DOHH2 (cell line): ENCODE results near the gene ZDHHC19.
"Not testable (repeated sequence)": the region's sequence is repeated elsewhere in the genome, so short reads cannot be mapped to it uniquely, and the experiment has no call there.

Experiments used
- H3F3A ChIP-seq: fragments of 200-600 bp; sonication (generic), shearing (Covaris generic); 2 replicates; pipeline ENCODE4 v1.6.0; 2016; ENCODE audit warnings: antibody characterized with exemption, mild to moderate bottlenecking; ENCODE audit not compliant: control insufficient read depth, insufficient read depth
- H3K27ac ChIP-seq: fragments of 200-600 bp; sonication (generic); 2 replicates; pipeline ENCODE4 v1.5.1; 2014; ENCODE audit warnings: low read depth, mild to moderate bottlenecking, low read length, moderate library complexity
- H3K27me3 ChIP-seq: fragments of 200-600 bp; sonication (generic); 2 replicates; pipeline ENCODE4 v1.6.1; 2014; ENCODE audit warnings: mild to moderate bottlenecking, low read length, mixed read lengths; ENCODE audit not compliant: control insufficient read depth
- H3K36me3 ChIP-seq: fragments of 200-600 bp; sonication (generic); 2 replicates; pipeline ENCODE4 v1.6.1; 2014; ENCODE audit warnings: mild to moderate bottlenecking, low read length, moderate library complexity, mixed read lengths; ENCODE audit not compliant: control insufficient read depth
- H3K4me1 ChIP-seq: fragments of 200-600 bp; sonication (generic); 2 replicates; pipeline ENCODE4 v1.6.1; 2014; ENCODE audit warnings: mild to moderate bottlenecking, low read length, mixed read lengths; ENCODE audit not compliant: control insufficient read depth
- H3K4me2 ChIP-seq: fragments of 200-600 bp; sonication (generic); 2 replicates; pipeline ENCODE4 v1.6.0; 2014; ENCODE audit warnings: mild to moderate bottlenecking, low read length, moderate library complexity
- H3K4me3 ChIP-seq: fragments of 200-600 bp; sonication (generic); 2 replicates; pipeline ENCODE4 v1.5.1; 2014; ENCODE audit warnings: mild to moderate bottlenecking, low read length, mixed read lengths
- H3K79me2 ChIP-seq: fragments of 200-600 bp; sonication (generic); 2 replicates; pipeline ENCODE4 v1.6.1; 2014; ENCODE audit warnings: mild to moderate bottlenecking, low read length, mixed read lengths; ENCODE audit not compliant: control insufficient read depth
- H3K9me2 ChIP-seq: fragments of 200-600 bp; sonication (generic); replicated peaks from 2 replicates; pipeline ENCODE4 v1.6.1; 2014; ENCODE audit warnings: mild to moderate bottlenecking, low read length, mixed read lengths; ENCODE audit not compliant: control insufficient read depth
- H3K9me3 ChIP-seq: fragments of 200-600 bp; sonication (generic); 2 replicates; pipeline ENCODE4 v1.6.1; 2014; ENCODE audit warnings: antibody characterized with exemption, low read length, mixed read lengths; ENCODE audit not compliant: control insufficient read depth, insufficient read depth
- H4K20me1 ChIP-seq: fragments of 200-600 bp; sonication (generic); 2 replicates; pipeline ENCODE4 v1.6.0; 2014; ENCODE audit warnings: low read depth, mild to moderate bottlenecking, antibody characterized with exemption, low read length, moderate library complexity; ENCODE audit not compliant: control insufficient read depth, insufficient read depth
- CTCF ChIP-seq: fragments of 200-600 bp; sonication (generic); IDR thresholded peaks from one replicate; pipeline ENCODE4 v1.5.1; 2014; ENCODE audit warnings: antibody characterized with exemption, mild to moderate bottlenecking, low read depth, low read length; ENCODE audit not compliant: poor library complexity, severe bottlenecking
- EZH2phosphoT487 ChIP-seq: fragments of 200-600 bp; sonication (generic); IDR thresholded peaks from 2 replicates; pipeline ENCODE4 v1.6.1; 2017; ENCODE audit warnings: borderline replicate concordance, mild to moderate bottlenecking, antibody characterized with exemption, low read length, moderate library complexity, mixed read lengths

The ZDHHC19 gene

DNA sequence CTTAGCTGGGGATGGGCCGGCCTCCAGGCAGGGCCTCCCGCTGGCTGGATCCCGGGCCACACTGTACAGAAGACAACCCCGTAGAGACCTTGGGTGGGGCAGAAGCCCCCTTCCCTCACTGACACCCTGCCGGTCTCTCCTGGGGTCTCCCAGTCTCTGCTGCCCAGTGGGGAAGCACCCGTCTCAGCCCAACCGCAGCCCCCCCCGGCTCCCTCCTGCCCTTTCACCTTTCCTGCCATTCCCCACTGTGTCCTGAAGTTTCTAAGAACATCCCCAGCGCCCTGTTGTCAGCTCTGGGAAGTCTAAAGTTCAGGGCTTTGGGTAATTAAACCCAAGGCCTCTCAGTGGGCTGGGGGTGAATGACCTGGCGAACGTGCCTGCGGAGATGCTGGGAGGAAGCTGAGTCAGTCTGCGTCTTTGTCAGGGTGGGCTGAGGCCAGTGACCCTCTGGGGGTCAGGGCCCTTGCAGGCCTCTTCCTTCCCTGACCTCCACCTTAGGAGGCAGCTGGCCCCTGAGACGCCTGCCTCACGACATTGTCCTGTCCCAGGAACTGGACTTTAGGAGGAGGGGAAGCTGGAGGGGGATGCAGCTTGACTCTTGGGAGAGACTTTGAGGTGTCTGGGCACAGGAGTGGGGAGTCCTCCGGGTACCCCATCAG, 3.7 kb upstream of the ZDHHC19 start:
- no peaks in the 10 kb centered on the region for H3K9me2 ChIP-seq
- no peaks in the 10 kb centered on the region for H3K79me2 ChIP-seq
- TF ChIP-seq EZH2phosphoT487: no peak
- TF ChIP-seq CTCF: no peak
- peaks cover 8% of the 10 kb centered on the region for H3K4me1 ChIP-seq
- H3K27me3 ChIP-seq: peaks cover 3% of the 10 kb centered on the region; the same call in 1 of the 2 replicates
- no peaks in the 10 kb centered on the region for H3K36me3 ChIP-seq
- no peaks in the 10 kb centered on the region for H3K9me3 ChIP-seq
- H3K27ac ChIP-seq: no peak overlapping the region
- H3K4me3 ChIP-seq: no peak overlapping the region
- H4K20me1 ChIP-seq: no peaks in the 10 kb centered on the region
- no peaks in the 10 kb centered on the region for H3F3A ChIP-seq
- H3K4me2 ChIP-seq: no peak overlapping the region

GRCh38 chr3:196209944-196210672, 1.1 kb downstream of the ZDHHC19 start:
- H3K4me3 ChIP-seq, H3K36me3 ChIP-seq, H4K20me1 ChIP-seq, H3K79me2 ChIP-seq, H3K4me1 ChIP-seq, H3K4me2 ChIP-seq, H3K27me3 ChIP-seq, H3F3A ChIP-seq, H3K9me3 ChIP-seq, H3K9me2 ChIP-seq, H3K27ac ChIP-seq: not testable (repeated sequence)

DNA sequence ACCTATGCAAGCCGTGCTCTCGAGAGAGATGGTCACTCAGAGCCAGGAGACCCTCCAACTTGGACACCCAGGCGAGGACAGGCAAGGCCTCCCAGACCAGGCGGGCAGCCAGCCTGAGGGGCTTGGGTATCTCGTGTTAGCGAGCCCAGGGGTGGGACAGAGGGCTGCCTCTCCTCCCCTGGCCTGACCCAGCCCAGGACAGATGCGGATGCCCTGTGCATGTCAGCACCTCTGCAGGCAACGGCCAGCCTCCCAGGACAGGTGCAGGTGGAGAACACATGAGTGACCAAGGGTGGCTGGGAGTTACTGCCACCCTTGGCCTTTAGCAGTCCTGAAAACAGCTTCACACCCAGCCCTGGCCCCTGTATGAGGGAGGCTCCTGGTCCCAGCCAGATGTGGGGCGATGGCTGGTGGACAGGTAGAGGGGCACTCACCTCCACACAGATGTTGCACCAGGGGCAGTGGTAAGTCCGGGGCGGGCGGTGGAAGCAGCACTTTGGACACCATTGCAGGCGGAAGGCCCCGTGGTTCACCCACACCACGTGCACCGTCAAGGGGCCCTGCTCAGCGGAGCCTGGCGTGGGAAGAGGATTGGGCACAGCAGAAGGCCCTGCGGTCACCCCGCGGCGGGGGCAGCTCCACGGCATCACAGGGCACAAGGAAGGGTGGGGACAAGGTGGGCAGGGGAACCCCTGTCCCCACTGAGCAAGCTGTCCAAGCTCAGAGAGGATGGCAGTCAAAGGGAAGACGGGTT, 2.1 kb downstream of the ZDHHC19 start:
- Histone ChIP-seq H3F3A (peaks cover 4% of the 10 kb centered on the region), H3K4me1 (peaks cover 8% of the 10 kb centered on the region), H3K79me2 (no peaks in the 10 kb centered on the region), H3K27me3 (peaks cover 5% of the 10 kb centered on the region; the same call in 1 of the 2 replicates), H3K9me2 (no peaks in the 10 kb centered on the region), H3K9me3 (no peaks in the 10 kb centered on the region), H3K27ac (no peak overlapping the region), H3K4me2 (no peak overlapping the region), H3K4me3 (no peak overlapping the region), H4K20me1 (no peaks in the 10 kb centered on the region), H3K36me3 (no peaks in the 10 kb centered on the region)
- TF ChIP-seq CTCF: no peak
- TF ChIP-seq EZH2phosphoT487: no peak
